ENCODE measurements around the gene JPH2. TPM values are rescaled to one million over a fixed set of nuclear protein-coding genes. Genes with fewer than 3 reads are reported as not detected.

Gene JPH2
- total and polyA plus RNA-seq, 4 donors, result 0.09 to 1.3 (median 0.17) TPM; not detected in 1

DNA sequence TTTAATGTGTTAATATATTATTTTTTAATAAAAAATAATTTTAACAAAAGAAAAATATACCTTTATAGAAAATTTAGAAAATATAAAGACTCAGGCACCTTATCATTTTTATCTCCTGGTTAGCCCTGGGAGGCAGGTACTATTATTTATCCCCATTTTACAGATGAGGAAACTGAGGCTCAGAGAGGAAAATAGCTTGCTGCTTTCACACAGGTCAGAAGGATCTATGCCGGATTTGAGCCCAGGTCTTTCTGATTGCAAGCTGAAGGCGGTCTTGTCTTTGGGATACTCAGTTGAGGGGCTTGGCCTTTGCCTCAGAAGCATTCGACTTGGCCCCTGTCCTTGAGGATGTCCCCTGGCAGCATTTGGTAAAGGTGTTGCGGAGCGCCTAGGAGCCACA is 35.0 kb upstream of the JPH2 start:
- no peak overlapping the region for H3K4me3 ChIP-seq (ENCODE audit: low read depth in 1 of 3, low read length in 3 of 3)
- H3K9me3 ChIP-seq (ENCODE audit: control insufficient read depth in 4 of 4, low read length in 3 of 4), result no peaks in the 10 kb centered on the region
- no peak overlapping the region for H3K27ac ChIP-seq (ENCODE audit: low read depth in 1 of 2, low read length in 2 of 2)
- WGBS, result 96% methylated on average over 5 of the region's 5 CpGs
- no peak for DNase-seq (ENCODE audit: low spot score)
- no peak for TF ChIP-seq RXRA (IDR thresholded peaks at IDR 0.05)
- no peak for TF ChIP-seq REST (IDR thresholded peaks at IDR 0.05)
- no peak for TF ChIP-seq HNF4G (IDR thresholded peaks at IDR 0.05)
- no peak for TF ChIP-seq FOXA2 (IDR thresholded peaks at IDR 0.05)
- no peak for TF ChIP-seq FOXA1 (IDR thresholded peaks at IDR 0.05)
- TF ChIP-seq ZBTB33 (IDR thresholded peaks at IDR 0.05), result no peak
- no peak for TF ChIP-seq EGR1 (IDR thresholded peaks at IDR 0.05; ENCODE audit: low read depth in 2 of 2)
- TF ChIP-seq RAD21 (IDR thresholded peaks at IDR 0.05), result no peak
- no peak for TF ChIP-seq NR2F2 (IDR thresholded peaks at IDR 0.05)
- TF ChIP-seq TAF1 (conservative IDR thresholded peaks at IDR 0.05), result no peak
- TF ChIP-seq YY1 (IDR thresholded peaks at IDR 0.05), result no peak
- TF ChIP-seq HNF4A (conservative IDR thresholded peaks at IDR 0.05), result no peak
- TF ChIP-seq MAX (IDR thresholded peaks at IDR 0.05), result no peak
- TF ChIP-seq GABPA (IDR thresholded peaks at IDR 0.05 in 1 of 2, conservative IDR thresholded peaks at IDR 0.05 in 1 of 2), result no peak
- TF ChIP-seq CTCF (IDR thresholded peaks at IDR 0.05; ENCODE audit: low read depth, low read length, missing input control), result no peak
- no peak for TF ChIP-seq SP1 (IDR thresholded peaks at IDR 0.05)
- no peak for TF ChIP-seq JUND (IDR thresholded peaks at IDR 0.05)
- TF ChIP-seq, protein P1, sequence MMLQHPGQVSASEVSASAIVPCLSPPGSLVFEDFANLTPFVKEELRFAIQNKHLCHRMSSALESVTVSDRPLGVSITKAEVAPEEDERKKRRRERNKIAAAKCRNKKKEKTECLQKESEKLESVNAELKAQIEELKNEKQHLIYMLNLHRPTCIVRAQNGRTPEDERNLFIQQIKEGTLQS (IDR thresholded peaks at IDR 0.05), result no peak
- peaks cover 0 to 2% (median 0%) of the 10 kb centered on the region in 4 donors for H3K36me3 ChIP-seq (ENCODE audit: control insufficient read depth in 4 of 4, insufficient read depth in 3 of 4, low read depth in 1 of 4, low read length in 3 of 4)
- peaks cover 2 to 12% (median 8%) of the 10 kb centered on the region in 4 donors for H3K4me1 ChIP-seq (ENCODE audit: control insufficient read depth in 4 of 4, insufficient read depth in 4 of 4, low read length in 3 of 4)
- no peaks in the 10 kb centered on the region for H3K27me3 ChIP-seq (ENCODE audit: control insufficient read depth in 4 of 4, insufficient read depth in 4 of 4, low read length in 3 of 4)
- no peak overlapping the region for H3K9ac ChIP-seq (ENCODE audit: low read depth in 1 of 2, low read length in 2 of 2)
